GM18858 (cell line): ENCODE data around the gene ADGRL3.
"Not testable (repeated sequence)": the region's sequence is repeated elsewhere in the genome, so short reads cannot be mapped to it uniquely, and the experiment has no call there.

Experiments used
- ATAC-seq: cut with Tn5 transposase; IDR thresholded peaks from one replicate; pipeline ENCODE4 v1.9.1; 2021; ENCODE audit not compliant: unreplicated experiment

Gene ADGRL3

GRCh38 chr4:61336488-61336887 is 136.4 kb downstream of the ADGRL3 start:
- no peak for ATAC-seq

DNA sequence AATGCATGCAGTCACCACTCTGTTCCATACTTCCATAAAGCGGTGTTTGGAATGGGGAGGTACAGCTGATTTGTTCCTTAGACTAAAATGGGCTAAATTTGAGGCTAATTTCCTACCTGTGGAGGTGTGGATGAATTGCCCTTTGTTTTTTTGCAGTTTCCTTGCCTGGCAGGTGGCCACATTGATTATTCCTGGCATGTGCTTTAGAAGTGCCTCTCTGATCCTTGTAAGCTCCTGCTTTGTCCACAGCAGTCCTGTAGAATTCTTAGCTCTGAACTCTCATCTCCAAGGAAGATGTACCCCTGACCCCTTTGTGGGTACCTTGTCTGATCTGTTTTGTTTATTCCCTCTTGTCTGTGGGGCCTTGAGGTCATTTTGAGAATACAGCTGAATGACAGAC is 136.8 kb downstream of the ADGRL3 start:
- ATAC-seq, result no peak

DNA sequence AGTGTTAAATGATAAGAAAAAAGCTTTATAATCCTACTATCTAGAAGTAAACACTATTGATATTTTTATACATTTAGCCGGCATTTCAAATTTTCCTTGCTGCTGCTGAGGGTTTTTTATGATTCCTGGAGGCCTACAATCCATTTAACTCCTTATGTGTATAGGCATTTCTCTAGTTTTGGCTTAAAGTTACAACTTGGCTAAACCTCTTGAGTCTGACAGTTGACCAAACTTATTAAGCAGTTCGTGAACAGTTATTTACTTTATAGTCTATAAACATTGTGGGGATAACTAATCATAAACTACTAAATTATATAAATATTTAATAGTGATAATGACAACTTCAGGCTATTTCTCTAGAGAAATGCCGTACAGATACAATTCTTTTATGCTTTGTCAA is 141.9 kb downstream of the ADGRL3 start:
- ATAC-seq, result no peak

DNA sequence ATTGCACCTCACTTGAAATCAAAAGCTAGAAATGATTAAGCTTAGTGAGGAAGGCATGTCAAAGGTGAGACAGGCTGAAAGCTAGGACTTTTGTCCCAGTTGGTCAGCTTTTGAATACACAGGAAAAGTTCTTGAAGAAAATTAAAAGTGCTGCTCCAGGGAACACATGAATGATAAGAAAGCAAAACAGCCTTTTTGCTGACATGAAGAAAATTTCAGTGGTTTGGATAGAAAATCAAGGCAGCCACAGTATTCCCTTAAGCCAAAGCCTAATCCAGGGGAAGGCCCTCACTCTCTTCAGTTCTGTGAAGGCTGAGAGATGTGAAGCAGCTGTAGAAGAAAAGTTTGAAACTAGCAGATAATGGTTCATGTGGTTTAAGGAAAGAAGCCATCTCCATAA is 150.8 kb downstream of the ADGRL3 start:
- ATAC-seq, result no peak

- ATAC-seq, result no peak
These were observed 156.6 kb downstream of the ADGRL3 start for GRCh38 chr4:61356696-61357095.

DNA sequence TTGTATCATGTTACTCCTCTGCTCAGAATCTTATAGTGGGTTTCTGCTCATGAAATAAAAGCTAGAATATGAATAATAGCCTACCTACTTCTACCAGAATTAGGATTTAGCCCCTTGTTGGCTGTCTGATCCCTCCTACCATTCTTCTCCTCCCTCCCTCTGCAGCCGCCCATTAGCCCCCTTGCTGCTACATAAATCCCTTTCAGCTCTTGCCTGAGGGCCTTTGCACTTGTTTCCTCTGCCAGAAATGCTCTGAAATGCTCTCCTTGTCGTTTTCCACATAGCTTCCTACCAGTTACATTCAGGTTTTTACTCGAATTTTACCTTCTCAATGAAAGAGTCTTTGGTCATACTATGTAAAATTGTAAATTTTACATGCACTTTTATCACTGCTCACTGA is 159.2 kb downstream of the ADGRL3 start:
- no peak for ATAC-seq

- ATAC-seq, result not testable (repeated sequence)
These were observed 172.7 kb downstream of the ADGRL3 start for GRCh38 chr4:61372817-61373216.

DNA sequence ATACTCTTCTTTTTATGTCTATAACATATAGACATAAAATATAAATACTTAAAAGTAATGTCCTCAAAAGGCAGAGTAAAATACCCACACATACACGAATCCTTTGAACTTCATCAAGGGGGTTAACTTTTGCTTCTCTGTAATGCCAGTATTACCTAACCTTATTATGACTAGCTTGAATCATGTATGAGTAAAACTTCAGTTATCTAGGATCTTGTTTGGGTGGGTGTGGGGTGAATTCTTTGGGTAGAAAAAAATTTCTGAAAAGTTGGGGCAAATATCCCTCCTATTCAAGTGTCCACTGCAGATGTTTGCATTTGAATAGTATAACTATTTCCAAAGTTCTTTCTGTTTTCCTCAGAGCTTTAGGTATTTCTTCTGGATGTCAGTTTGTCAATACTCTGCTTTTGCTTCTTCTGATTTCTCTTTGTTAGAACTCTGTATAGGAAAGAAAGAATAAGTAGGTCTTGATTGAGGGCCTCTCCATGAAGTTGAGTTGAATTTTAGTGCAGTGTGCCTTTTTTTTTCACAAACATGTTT is 173.8 kb downstream of the ADGRL3 start:
- ATAC-seq, result no peak

DNA sequence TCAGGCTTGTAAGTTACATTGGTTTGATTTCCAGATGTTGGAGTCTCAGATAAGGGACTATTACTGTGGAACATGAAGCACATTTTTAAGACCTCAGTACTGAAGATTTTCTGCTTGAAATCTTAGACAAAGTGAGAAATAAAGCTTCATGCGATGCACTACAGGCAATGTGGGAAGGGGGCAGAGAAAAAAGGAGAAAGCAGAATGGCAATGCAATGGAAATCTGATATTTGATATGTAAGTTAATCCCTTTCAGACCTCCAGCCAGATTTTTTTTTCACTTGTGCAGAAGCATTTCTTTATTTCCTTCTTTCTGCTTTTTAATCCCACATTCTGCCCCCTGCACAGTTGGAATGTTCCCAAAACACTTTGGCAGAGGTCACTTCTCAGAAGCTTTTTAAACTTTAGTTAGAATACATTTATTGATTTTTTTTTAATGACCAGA is 174.3 kb downstream of the ADGRL3 start:
- no peak for ATAC-seq

GRCh38 chr4:61375301-61375700 is 175.2 kb downstream of the ADGRL3 start:
- no peak for ATAC-seq

DNA sequence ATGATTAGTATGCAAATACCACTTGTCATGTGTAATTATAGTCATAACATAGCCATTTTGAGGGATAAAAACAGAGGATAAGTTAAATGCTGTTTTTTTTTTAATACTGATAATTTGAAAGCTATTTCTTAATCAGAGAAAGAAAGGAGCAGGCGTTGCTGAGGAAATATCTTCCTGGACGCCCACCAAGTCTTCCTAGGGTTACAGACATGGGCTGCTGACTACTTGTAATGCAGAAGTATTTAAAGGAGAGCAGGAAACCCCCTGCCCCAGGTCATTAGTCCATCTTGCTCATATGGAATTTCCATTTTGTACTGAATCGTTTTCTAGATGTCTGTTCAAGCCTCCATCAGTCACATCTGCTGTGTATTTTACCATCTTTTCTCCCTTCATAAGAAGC is 176.2 kb downstream of the ADGRL3 start:
- ATAC-seq, result no peak

DNA sequence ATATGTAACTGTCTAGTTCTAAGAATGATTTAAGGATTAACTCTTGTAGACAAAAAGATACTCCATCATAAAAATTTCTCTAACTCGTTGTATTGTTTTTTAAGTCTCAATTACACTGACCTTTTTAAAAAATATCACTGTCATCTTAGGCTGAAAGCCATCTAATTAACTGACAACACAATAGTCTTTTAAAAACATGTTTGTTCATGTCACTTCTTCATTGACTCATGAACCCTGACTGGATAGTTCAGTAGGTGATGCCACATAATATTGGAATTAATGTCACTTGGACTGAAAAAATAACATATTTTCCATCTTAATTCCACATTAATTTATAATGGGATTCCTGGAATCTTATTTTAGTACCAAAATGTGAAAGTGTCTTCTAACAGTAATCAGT is 179.3 kb downstream of the ADGRL3 start:
- no peak for ATAC-seq

- ATAC-seq, result no peak
These were observed 180.7 kb downstream of the ADGRL3 start for GRCh38 chr4:61380865-61381264.

- ATAC-seq, result no peak
These were observed 185.1 kb downstream of the ADGRL3 start for GRCh38 chr4:61385256-61385655.

DNA sequence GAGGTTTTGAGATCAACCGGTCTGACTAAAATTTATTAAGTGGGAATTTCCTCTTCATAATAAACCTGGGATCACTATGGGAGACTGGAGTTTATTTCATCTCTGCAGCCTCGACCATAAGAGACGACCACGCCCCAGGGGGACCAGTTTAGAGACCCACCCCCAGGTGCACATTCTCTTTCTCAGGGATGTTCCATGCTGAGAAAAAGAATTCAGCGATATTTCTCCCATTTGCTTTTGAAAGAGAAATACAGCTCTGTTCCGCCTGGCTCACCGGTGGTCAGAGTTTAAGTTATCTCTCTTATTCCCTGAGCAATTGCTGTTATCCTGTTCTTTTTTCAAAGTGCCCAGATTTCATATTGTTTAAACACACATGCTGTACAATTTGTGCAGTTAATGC is 187.2 kb downstream of the ADGRL3 start:
- ATAC-seq, result not testable (repeated sequence)

- ATAC-seq, result no peak
These were observed 189.5 kb downstream of the ADGRL3 start for GRCh38 chr4:61389640-61390039.

DNA sequence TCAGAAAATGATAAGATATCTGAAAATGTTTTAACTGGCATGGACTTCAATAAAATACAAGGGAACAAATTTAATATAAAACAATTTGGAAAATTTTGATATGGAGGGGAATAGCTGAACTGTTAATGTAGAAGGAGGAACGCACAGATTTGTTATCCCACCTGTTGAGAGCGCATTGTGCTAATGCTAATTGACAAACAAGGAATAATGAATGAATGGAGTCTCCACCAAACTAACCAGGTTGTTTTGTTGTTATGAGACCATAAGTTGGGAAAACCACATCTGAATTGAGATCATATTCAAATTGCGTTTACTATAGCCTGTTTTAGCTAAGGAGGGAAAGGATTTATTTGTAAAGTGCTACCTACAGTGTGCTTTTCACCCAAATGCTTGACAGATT is 195.6 kb downstream of the ADGRL3 start:
- ATAC-seq, result no peak

- ATAC-seq, result no peak
These were observed 197.0 kb downstream of the ADGRL3 start for GRCh38 chr4:61397174-61397573.

DNA sequence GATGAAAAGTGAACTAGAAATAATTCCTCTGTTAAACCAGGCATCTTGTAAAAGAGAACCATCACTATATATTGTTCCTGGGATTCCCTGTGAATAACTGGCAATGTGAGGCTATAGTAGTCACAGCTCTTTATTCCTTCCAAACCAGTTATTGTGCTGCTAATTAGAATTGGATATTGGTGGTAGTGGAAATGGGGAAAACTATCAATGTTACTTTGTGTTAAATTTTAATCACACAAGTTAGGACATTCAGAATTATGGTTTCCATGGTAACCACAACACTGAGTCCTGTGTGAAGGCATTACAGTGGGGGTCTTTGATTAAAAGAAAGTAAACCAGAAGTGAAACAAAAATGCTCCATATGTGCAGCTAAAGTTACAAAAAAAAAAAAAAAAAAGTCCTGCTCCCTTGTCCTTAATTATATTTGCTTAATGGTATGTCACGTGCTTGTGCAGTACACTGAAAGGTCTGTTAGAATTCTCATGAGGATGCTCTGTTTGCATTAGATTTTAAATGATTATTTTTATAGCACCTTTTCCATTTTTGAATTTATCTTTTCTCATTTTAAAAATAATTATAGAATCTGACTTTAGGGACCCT is 200.4 kb downstream of the ADGRL3 start:
- no peak for ATAC-seq

GRCh38 chr4:61401771-61402170 is 201.6 kb downstream of the ADGRL3 start:
- no peak for ATAC-seq

DNA sequence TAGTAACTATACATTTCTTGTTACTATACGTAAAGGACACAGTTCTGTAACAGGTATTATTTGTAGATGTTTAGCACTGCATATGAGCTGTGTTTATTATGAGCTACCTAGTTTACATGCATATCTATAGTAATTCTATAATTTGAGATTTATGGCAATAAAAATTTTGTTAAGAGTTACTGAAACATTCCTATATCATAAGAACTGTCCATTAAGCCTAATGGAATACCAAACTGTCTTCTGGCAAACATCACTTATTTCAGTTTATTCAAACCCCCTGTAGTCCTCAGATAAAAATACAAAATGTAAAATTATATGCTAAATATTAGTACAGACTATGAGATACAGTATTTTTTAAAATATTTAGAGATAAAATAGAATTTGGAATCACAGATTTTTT is 205.2 kb downstream of the ADGRL3 start:
- no peak for ATAC-seq

- no peak for ATAC-seq
These were observed 206.6 kb downstream of the ADGRL3 start for GRCh38 chr4:61406677-61407076.
